Lower leg skin (tissue), 4 donors: Measurements from ENCODE around the gene CACNA1I. TPM values are rescaled to one million over a fixed set of nuclear protein-coding genes. Genes with fewer than 3 reads are reported as not detected.

Experiments used
- DNase-seq, 2 donors: peaks; one replicate each; pipeline ENCODE4 v3.0.0-alpha.2; 2019; ENCODE audit warnings: low spot score in 2 of 2
- H3K4me3 ChIP-seq: fragments of 200-600 bp; sonication (generic); 2 replicates; pipeline ENCODE4 v1.5.1; 2017; ENCODE audit warnings: mild to moderate bottlenecking, low read depth; ENCODE audit not compliant: poor library complexity, severe bottlenecking
- CTCF ChIP-seq, 3 donors: fragments of 450-650 bp; IDR thresholded peaks; one replicate each; pipeline ENCODE4 v1.5.1; 2016; ENCODE audit warnings: antibody characterized with exemption in 3 of 3, mild to moderate bottlenecking in 3 of 3, moderate library complexity in 2 of 3
- POLR2A ChIP-seq, 2 donors: fragments of 450-650 bp; IDR thresholded peaks; one replicate each; pipeline ENCODE4 v1.6.1; 2016 to 2017; ENCODE audit warnings: antibody characterized with exemption in 2 of 2, mild to moderate bottlenecking in 1 of 2, moderate library complexity in 1 of 2
- WGBS, 2 donors: methylation state at CpG; one replicate each; pipeline ENCODE4 v1.1.5; 2018; 5-methylcytosine and 5-hydroxymethylcytosine counted together
- intact Hi-C: fragments of 100-400 bp; cut with DNase I; formaldehyde crosslinking; loops from one replicate; pipeline ENCODE4 v1.15.0; 2023; ENCODE audit warnings: low total_unique reads
- total RNA-seq, 4 donors: library from RNA; depleted of rRNA; stranded (reverse); fragments of >200 nt; gene quantifications; one replicate each; pipeline ENCODE4 v1.1.0, GENCODE V29; 2016

Gene CACNA1I
- total RNA-seq, 4 donors from 2014 or later: 0.13 to 0.27 (median 0.21) TPM

DNA sequence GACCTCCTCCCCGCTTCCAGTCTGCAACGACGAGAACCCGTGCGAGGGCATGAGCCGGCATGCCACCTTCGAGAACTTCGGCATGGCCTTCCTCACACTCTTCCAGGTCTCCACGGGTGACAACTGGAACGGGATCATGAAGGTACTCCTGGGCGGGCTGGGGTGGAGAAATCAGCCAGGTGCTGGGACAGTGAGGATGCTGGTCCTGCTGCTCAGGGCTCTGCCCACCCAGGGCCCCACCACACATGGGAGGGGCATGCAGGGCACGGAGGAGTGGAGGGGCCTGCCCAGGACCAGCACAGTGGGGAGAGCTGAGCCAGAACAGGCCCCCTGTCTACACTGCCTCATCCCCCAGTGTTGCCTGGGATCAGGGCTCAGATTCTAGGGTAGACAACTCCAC lies 107.4 kb downstream of the CACNA1I start:
- no peak overlapping the region for H3K4me3 ChIP-seq
- intact Hi-C loops: no loop called here
- no peak for TF ChIP-seq POLR2A (IDR thresholded peaks at IDR 0.05)
- TF ChIP-seq CTCF (IDR thresholded peaks at IDR 0.05): no peak
- DNase-seq: no peak
- WGBS, 2 donors: 87% methylated on average over 12 of the region's 12 CpGs; no CpG with 5 or more reads in 1 of the 2 donors

- H3K4me3 ChIP-seq: no peak overlapping the region
- no peak for DNase-seq
- TF ChIP-seq POLR2A (IDR thresholded peaks at IDR 0.05) (no peak), CTCF (IDR thresholded peaks at IDR 0.05) (no peak)
- 88 to 90% methylated on average over 41 to 46 of the region's 47 CpGs for WGBS, 2 donors
- intact Hi-C loops: no loop called here
Observed at GRCh38 chr22:39678862-39679490, 108.4 kb downstream of the CACNA1I start.

DNA sequence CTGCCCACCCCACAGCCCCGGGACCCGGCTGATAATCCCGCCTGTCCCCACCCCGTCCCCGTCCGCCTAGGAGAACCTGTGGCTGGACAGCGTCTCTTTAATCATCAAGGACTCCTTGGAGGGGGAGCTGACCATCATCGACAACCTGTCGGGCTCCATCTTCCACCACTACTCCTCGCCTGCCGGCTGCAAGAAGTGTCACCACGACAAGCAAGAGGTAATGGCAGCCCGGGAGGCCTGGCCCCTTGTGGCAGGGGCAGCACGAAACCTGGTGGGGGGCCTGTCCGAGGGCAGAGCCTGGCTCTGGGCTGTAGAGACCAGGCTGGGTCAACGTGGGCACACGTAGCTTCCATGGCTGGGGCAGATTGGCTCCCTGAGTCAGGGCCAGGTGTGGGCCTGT lies 109.1 kb downstream of the CACNA1I start:
- no peak overlapping the region for H3K4me3 ChIP-seq
- intact Hi-C loops: no loop called here
- WGBS, 2 donors: 86 to 95% methylated on average over 11 to 16 of the region's 17 CpGs
- DNase-seq: no peak
- no peak for TF ChIP-seq POLR2A (IDR thresholded peaks at IDR 0.05)
- no peak for TF ChIP-seq CTCF (IDR thresholded peaks at IDR 0.05)

- TF ChIP-seq POLR2A (IDR thresholded peaks at IDR 0.05) (no peak), CTCF (IDR thresholded peaks at IDR 0.05) (no peak)
- H3K4me3 ChIP-seq: no peak overlapping the region
- DNase-seq: no peak
- WGBS, 2 donors: 91 to 95% methylated on average over 4 to 8 of the region's 9 CpGs
- intact Hi-C loops: no loop called here
Observed at GRCh38 chr22:39680486-39680885, 109.9 kb downstream of the CACNA1I start.

DNA sequence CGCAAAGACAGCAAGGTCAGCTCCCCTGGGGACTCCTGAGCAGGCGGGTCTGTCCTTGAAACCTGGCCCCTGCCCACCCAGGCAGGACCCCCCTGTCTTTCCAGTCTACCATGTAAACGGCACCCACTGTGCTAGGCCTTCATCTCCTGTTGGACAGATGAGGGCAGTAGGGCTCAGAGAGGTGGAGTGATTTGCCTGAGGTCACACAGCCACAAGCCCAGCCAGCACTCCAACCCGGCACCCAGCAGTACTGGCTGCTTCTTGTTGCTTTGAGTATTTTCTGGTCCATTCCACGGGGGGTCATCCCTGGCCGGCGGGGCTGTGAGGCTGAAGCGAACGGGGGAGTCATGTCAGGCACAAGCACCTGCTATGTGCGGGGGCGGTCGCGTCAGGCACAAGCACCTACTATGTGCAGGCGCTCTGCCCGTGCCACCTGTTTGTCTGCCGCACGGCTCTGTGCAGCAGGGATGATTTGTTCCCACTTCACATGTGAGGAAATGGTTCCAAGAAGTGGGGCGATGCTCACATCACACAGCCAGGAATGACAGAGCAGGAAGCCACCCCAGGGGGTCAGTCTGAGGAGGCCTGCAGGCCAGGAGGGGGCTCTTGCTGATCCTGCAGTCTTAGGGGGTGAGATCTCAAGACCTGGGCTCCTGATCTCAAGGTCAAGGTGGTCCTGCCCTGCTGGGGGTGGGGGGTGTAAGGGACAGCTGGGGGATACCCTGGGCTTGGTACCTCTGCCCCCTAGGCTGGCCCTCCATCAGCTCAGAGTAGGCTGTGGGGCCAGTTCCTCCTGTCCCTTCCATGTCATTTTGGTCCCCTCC lies 110.7 kb downstream of the CACNA1I start:
- TF ChIP-seq POLR2A (IDR thresholded peaks at IDR 0.05): no peak
- no peak for TF ChIP-seq CTCF (IDR thresholded peaks at IDR 0.05)
- H3K4me3 ChIP-seq: no peak overlapping the region
- 81 to 95% methylated on average over 17 to 18 of the region's 18 CpGs for WGBS, 2 donors
- intact Hi-C loops: no loop called here
- DNase-seq: no peak
